H9 (cell line): ENCODE data around the gene ACSBG1. TPM values are rescaled to one million over a fixed set of nuclear protein-coding genes. Genes with fewer than 3 reads are reported as not detected.
"Not testable (repeated sequence)": the region's sequence is repeated elsewhere in the genome, so short reads cannot be mapped to it uniquely, and the experiment has no call there.

Experiments
- DNase-seq: peaks from one replicate; pipeline ENCODE4 v3.0.0-alpha.2; 2017
- H2AFZ ChIP-seq: one replicate; pipeline ENCODE4 v1.6.1; 2013; ENCODE audit warnings: mild to moderate bottlenecking, low read length, control low read depth, moderate library complexity
- H2AK5ac ChIP-seq: 2 replicates; pipeline ENCODE4 v1.6.1; 2013; ENCODE audit warnings: low read length, control low read depth, mixed read lengths; ENCODE audit not compliant: insufficient read length
- H2BK120ac ChIP-seq: one replicate; pipeline ENCODE4 v1.6.1; 2013; ENCODE audit warnings: low read depth, mild to moderate bottlenecking, low read length, control low read depth, inconsistent platforms; ENCODE audit not compliant: poor library complexity, severe bottlenecking
- H2BK12ac ChIP-seq: 2 replicates; pipeline ENCODE4 v1.6.1; 2013; ENCODE audit warnings: low read length, control low read depth, mixed read lengths, low read depth; ENCODE audit not compliant: insufficient read length
- H2BK15ac ChIP-seq: 2 replicates; pipeline ENCODE4 v1.6.1; 2013; ENCODE audit warnings: low read depth, low read length, control low read depth
- H2BK20ac ChIP-seq: one replicate; pipeline ENCODE4 v1.6.1; 2013; ENCODE audit warnings: low read depth, mild to moderate bottlenecking, low read length, control low read depth, inconsistent platforms; ENCODE audit not compliant: poor library complexity, severe bottlenecking
- H2BK5ac ChIP-seq: 2 replicates; pipeline ENCODE4 v1.6.1; 2013; ENCODE audit warnings: low read length, control low read depth, mixed read lengths; ENCODE audit not compliant: insufficient read length
- H3K14ac ChIP-seq: 2 replicates; pipeline ENCODE4 v1.6.1; 2013; ENCODE audit warnings: low read length, control low read depth; ENCODE audit not compliant: insufficient read depth
- H3K18ac ChIP-seq: 2 replicates; pipeline ENCODE4 v1.6.1; 2013; ENCODE audit warnings: low read depth, mild to moderate bottlenecking, mixed read lengths, low read length, control low read depth; ENCODE audit not compliant: insufficient read length
- H3K23ac ChIP-seq: 2 replicates; pipeline ENCODE4 v1.6.1; 2013; ENCODE audit warnings: low read length, control low read depth, mixed read lengths, low read depth; ENCODE audit not compliant: insufficient read length
- H3K23me2 ChIP-seq: 2 replicates; pipeline ENCODE4 v1.6.1; 2013; ENCODE audit warnings: low read depth, mild to moderate bottlenecking, mixed read lengths, low read length, control low read depth; ENCODE audit not compliant: insufficient read length, poor library complexity, severe bottlenecking
- H3K27ac ChIP-seq: 2 replicates; pipeline ENCODE4 v1.5.1; 2013; ENCODE audit warnings: low read length, control low read depth, mixed read lengths, low read depth; ENCODE audit not compliant: insufficient read length
- H3K27me3 ChIP-seq: 2 replicates; pipeline ENCODE4 v1.6.1; 2013; ENCODE audit warnings: low read length, control low read depth, inconsistent platforms; ENCODE audit not compliant: insufficient read depth
- H3K4ac ChIP-seq: 2 replicates; pipeline ENCODE4 v1.6.1; 2013; ENCODE audit warnings: low read depth, mild to moderate bottlenecking, control low read depth, inconsistent platforms, low read length, moderate library complexity
- H3K4me1 ChIP-seq: 2 replicates; pipeline ENCODE4 v1.6.1; 2013; ENCODE audit warnings: low read length, control low read depth, inconsistent platforms; ENCODE audit not compliant: insufficient read depth
- H3K4me2 ChIP-seq: 2 replicates; pipeline ENCODE4 v1.6.1; 2013; ENCODE audit warnings: low read length, control low read depth, mixed read lengths; ENCODE audit not compliant: insufficient read length, insufficient read depth
- H3K56ac ChIP-seq: 2 replicates; pipeline ENCODE4 v1.6.1; 2013; ENCODE audit warnings: low read depth, mild to moderate bottlenecking, mixed read lengths, low read length, control low read depth; ENCODE audit not compliant: insufficient read length
- H3K79me1 ChIP-seq: 2 replicates; pipeline ENCODE4 v1.6.1; 2013; ENCODE audit warnings: low read depth, mild to moderate bottlenecking, moderate library complexity, low read length, control low read depth, inconsistent platforms; ENCODE audit not compliant: insufficient read depth, poor library complexity, severe bottlenecking
- H3K79me2 ChIP-seq: 2 replicates; pipeline ENCODE4 v1.6.1; 2013; ENCODE audit warnings: low read length, control low read depth, inconsistent platforms; ENCODE audit not compliant: insufficient read depth
- H3K9ac ChIP-seq: 2 replicates; pipeline ENCODE4 v1.6.1; 2013; ENCODE audit warnings: low read length, control low read depth, mixed read lengths; ENCODE audit not compliant: insufficient read length; ENCODE audit errors: extremely low read depth
- H3K9me3 ChIP-seq: one replicate; pipeline ENCODE4 v1.6.1; 2013; ENCODE audit warnings: low read depth, low read length, inconsistent platforms; ENCODE audit not compliant: control insufficient read depth
- H3T11ph ChIP-seq: one replicate; pipeline ENCODE4 v1.6.1; 2013; ENCODE audit warnings: mild to moderate bottlenecking, low read length, control low read depth, inconsistent platforms
- H4K20me1 ChIP-seq: one replicate; pipeline ENCODE4 v1.6.1; 2013; ENCODE audit not compliant: control insufficient read depth, insufficient read length, insufficient read depth
- H4K5ac ChIP-seq: 2 replicates; pipeline ENCODE4 v1.6.1; 2013; ENCODE audit warnings: low read depth, mild to moderate bottlenecking, mixed read lengths, low read length, control low read depth; ENCODE audit not compliant: insufficient read length
- H4K8ac ChIP-seq: replicated peaks from 2 replicates; pipeline ENCODE4 v1.6.1; 2013; ENCODE audit warnings: low read length, control low read depth, mixed read lengths, low read depth; ENCODE audit not compliant: insufficient read length
- H4K91ac ChIP-seq: 2 replicates; pipeline ENCODE4 v1.6.1; 2013; ENCODE audit warnings: low read depth, mild to moderate bottlenecking, moderate library complexity, mixed read lengths, low read length, control low read depth; ENCODE audit not compliant: insufficient read length
- H3K27ac Mint-ChIP-seq, 3 experiments: 2 replicates in 2 of 3; 3 replicates in 1 of 3; pipeline ENCODE4 v1.8.0; 2020 to 2021; ENCODE audit warnings: mixed read lengths in 3 of 3, mild to moderate bottlenecking in 1 of 3, moderate library complexity in 1 of 3
- H3K27me3 Mint-ChIP-seq: 2 replicates; pipeline ENCODE4 v1.8.0; 2021; ENCODE audit warnings: low read depth, mild to moderate bottlenecking, moderate library complexity, mixed read lengths
- H3K36me3 Mint-ChIP-seq, 3 experiments: 2 replicates in 2 of 3; 3 replicates in 1 of 3; pipeline ENCODE4 v1.8.0; 2020 to 2021; ENCODE audit warnings: low read depth in 3 of 3, mixed read lengths in 3 of 3; ENCODE audit not compliant: insufficient read depth in 1 of 3
- H3K4me1 Mint-ChIP-seq, 2 experiments: 2 replicates each; pipeline ENCODE4 v1.8.0; 2020; ENCODE audit warnings: mixed read lengths in 2 of 2
- H3K4me3 Mint-ChIP-seq, 2 experiments: 2 replicates in 1 of 2; 3 replicates in 1 of 2; pipeline ENCODE4 v1.8.0; 2020 to 2021; ENCODE audit warnings: mild to moderate bottlenecking in 2 of 2, mixed read lengths in 2 of 2, moderate library complexity in 1 of 2
- H3K9me3 Mint-ChIP-seq, 2 experiments: 2 replicates in 1 of 2; 3 replicates in 1 of 2; pipeline ENCODE4 v1.8.0; 2020; ENCODE audit warnings: mild to moderate bottlenecking in 2 of 2, mixed read lengths in 2 of 2, moderate library complexity in 1 of 2
- WGBS: extraction: QIAGEN DNeasy Blood & Tissue Kit; methylation state at CpG from one replicate; pipeline ENCODE4 v1.1.7; 2013; ENCODE audit warnings: missing lambda C conversion rate, low lambda C conversion rate, mixed read lengths; ENCODE audit not compliant: insufficient read length; ENCODE audit errors: extremely low coverage; 5-methylcytosine and 5-hydroxymethylcytosine counted together
- total RNA-seq: library from RNA; stranded (reverse); gene quantifications from 2 replicates; pipeline ENCODE4 v1.2.1, GENCODE V29; 2021

ACSBG1 gene
- total RNA-seq, 1 experiment from 2014 or later, result 2.2 TPM

GRCh38 chr15:78245392-78245791, 11.0 kb upstream of the ACSBG1 start:
- H3K27ac Mint-ChIP-seq, H3K27me3 Mint-ChIP-seq, H3K27ac ChIP-seq, H4K91ac ChIP-seq, H3K27me3 ChIP-seq, DNase-seq, H3K9ac ChIP-seq, H3K23ac ChIP-seq, H3K4me2 ChIP-seq, H3K23me2 ChIP-seq, H3K9me3 Mint-ChIP-seq, H4K8ac ChIP-seq, H3K36me3 Mint-ChIP-seq, H2BK20ac ChIP-seq, H4K5ac ChIP-seq, H3K79me2 ChIP-seq, H3K18ac ChIP-seq, H2AK5ac ChIP-seq, H3K4me1 ChIP-seq, H2BK15ac ChIP-seq, H3K4ac ChIP-seq, H3K4me3 Mint-ChIP-seq, H2BK5ac ChIP-seq, H3K79me1 ChIP-seq, H3K9me3 ChIP-seq, H2BK120ac ChIP-seq, H3T11ph ChIP-seq, H4K20me1 ChIP-seq, H3K56ac ChIP-seq, H2BK12ac ChIP-seq, H2AFZ ChIP-seq, H3K14ac ChIP-seq: not testable (repeated sequence)
- H3K4me1 Mint-ChIP-seq, result peaks cover 14 to 22% of the 10 kb centered on the region in 2 experiments
- no CpG with 5 or more reads among the region's 14 CpGs for WGBS
